ENCODE data around the gene TRIM6. TPM values are rescaled to one million over a fixed set of nuclear protein-coding genes. Genes with fewer than 3 reads are reported as not detected.

TRIM6 gene
- total and polyA plus RNA-seq, 2 experiments from 2014 or later, result 26.4 to 49.0 TPM

GRCh38 chr11:5631969-5632635 is 35.7 kb downstream of the TRIM6 start:
- Histone ChIP-seq H3K4me2 (no peak overlapping the region), H3K4me1 (ENCODE audit: insufficient read depth) (no peaks in the 10 kb centered on the region), H2AFZ (no peak overlapping the region), H3K27me3 (ENCODE audit: insufficient read depth) (no peaks in the 10 kb centered on the region), H3F3A (replicated peaks; ENCODE audit: low read depth) (no peaks in the 10 kb centered on the region), H3K9me2 (ENCODE audit: insufficient read depth) (peaks cover 22% of the 10 kb centered on the region; the same call in 1 of the 2 replicates), H3K79me2 (replicated peaks; ENCODE audit: insufficient read depth) (no peaks in the 10 kb centered on the region), H3K4me3 (no peak overlapping the region), H3K36me3 (ENCODE audit: insufficient read depth) (no peaks in the 10 kb centered on the region), H4K20me1 (replicated peaks; ENCODE audit: insufficient read depth) (no peaks in the 10 kb centered on the region), H3K27ac (ENCODE audit: low read depth) (no peak overlapping the region)
- H3K36me3 Mint-ChIP-seq (ENCODE audit: low read depth), result peaks cover 4% of the 10 kb centered on the region; the same call in 2 of the 3 replicates
- no peaks in the 10 kb centered on the region; the same call in 2 of the 3 replicates for H3K9me3 Mint-ChIP-seq
- no peak overlapping the region for H3K4me3 Mint-ChIP-seq
- H3K27ac Mint-ChIP-seq, result no peak overlapping the region
- H3K27me3 Mint-ChIP-seq (ENCODE audit: insufficient read depth, low read depth, poor library complexity), result no peaks in the 10 kb centered on the region
- no peak for ATAC-seq
- no peak for DNase-seq (ENCODE audit: low spot score)
- H3K4me1 Mint-ChIP-seq, result no peaks in the 10 kb centered on the region
- TF ChIP-seq EZH2 (IDR thresholded peaks at IDR 0.05; ENCODE audit: low read depth, unreplicated experiment) (no peak), JUNB (IDR thresholded peaks at IDR 0.05; ENCODE audit: unreplicated experiment) (no peak), ZNF114 (CRISPR knock-in tag; IDR thresholded peaks at IDR 0.05) (no peak), STAT1 (IDR thresholded peaks at IDR 0.05; ENCODE audit: unreplicated experiment) (no peak), EZH2phosphoT487 (IDR thresholded peaks at IDR 0.05; ENCODE audit: unreplicated experiment) (no peak), CTCF (conservative IDR thresholded peaks at IDR 0.05; ENCODE audit: low read depth in 2 of 2) (no peak), ETS1 (IDR thresholded peaks at IDR 0.05) (no peak), ZNF331 (CRISPR knock-in tag; IDR thresholded peaks at IDR 0.05; ENCODE audit: low read depth) (no peak), POLR2AphosphoS5 (IDR thresholded peaks at IDR 0.05; ENCODE audit: low read depth) (no peak)
- TF ChIP-seq, protein P1, sequence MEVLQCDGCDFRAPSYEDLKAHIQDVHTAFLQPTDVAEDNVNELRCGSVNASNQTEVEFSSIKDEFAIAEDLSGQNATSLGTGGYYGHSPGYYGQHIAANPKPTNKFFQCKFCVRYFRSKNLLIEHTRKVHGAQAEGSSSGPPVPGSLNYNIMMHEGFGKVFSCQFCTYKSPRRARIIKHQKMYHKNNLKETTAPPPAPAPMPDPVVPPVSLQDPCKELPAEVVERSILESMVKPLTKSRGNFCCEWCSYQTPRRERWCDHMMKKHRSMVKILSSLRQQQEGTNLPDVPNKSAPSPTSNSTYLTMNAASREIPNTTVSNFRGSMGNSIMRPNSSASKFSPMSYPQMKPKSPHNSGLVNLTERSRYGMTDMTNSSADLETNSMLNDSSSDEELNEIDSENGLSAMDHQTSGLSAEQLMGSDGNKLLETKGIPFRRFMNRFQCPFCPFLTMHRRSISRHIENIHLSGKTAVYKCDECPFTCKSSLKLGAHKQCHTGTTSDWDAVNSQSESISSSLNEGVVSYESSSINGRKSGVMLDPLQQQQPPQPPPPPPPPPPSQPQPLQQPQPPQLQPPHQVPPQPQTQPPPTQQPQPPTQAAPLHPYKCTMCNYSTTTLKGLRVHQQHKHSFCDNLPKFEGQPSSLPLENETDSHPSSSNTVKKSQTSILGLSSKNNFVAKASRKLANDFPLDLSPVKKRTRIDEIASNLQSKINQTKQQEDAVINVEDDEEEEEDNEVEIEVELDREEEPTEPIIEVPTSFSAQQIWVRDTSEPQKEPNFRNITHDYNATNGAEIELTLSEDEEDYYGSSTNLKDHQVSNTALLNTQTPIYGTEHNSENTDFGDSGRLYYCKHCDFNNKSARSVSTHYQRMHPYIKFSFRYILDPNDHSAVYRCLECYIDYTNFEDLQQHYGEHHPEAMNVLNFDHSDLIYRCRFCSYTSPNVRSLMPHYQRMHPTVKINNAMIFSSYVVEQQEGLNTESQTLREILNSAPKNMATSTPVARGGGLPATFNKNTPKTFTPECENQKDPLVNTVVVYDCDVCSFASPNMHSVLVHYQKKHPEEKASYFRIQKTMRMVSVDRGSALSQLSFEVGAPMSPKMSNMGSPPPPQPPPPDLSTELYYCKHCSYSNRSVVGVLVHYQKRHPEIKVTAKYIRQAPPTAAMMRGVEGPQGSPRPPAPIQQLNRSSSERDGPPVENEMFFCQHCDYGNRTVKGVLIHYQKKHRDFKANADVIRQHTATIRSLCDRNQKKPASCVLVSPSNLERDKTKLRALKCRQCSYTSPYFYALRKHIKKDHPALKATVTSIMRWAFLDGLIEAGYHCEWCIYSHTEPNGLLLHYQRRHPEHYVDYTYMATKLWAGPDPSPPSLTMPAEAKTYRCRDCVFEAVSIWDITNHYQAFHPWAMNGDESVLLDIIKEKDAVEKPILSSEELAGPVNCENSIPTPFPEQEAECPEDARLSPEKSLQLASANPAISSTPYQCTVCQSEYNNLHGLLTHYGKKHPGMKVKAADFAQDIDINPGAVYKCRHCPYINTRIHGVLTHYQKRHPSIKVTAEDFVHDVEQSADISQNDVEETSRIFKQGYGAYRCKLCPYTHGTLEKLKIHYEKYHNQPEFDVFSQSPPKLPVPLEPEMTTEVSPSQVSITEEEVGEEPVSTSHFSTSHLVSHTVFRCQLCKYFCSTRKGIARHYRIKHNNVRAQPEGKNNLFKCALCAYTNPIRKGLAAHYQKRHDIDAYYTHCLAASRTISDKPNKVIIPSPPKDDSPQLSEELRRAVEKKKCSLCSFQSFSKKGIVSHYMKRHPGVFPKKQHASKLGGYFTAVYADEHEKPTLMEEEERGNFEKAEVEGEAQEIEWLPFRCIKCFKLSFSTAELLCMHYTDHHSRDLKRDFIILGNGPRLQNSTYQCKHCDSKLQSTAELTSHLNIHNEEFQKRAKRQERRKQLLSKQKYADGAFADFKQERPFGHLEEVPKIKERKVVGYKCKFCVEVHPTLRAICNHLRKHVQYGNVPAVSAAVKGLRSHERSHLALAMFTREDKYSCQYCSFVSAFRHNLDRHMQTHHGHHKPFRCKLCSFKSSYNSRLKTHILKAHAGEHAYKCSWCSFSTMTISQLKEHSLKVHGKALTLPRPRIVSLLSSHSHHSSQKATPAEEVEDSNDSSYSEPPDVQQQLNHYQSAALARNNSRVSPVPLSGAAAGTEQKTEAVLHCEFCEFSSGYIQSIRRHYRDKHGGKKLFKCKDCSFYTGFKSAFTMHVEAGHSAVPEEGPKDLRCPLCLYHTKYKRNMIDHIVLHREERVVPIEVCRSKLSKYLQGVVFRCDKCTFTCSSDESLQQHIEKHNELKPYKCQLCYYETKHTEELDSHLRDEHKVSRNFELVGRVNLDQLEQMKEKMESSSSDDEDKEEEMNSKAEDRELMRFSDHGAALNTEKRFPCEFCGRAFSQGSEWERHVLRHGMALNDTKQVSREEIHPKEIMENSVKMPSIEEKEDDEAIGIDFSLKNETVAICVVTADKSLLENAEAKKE (CRISPR knock-in tag; IDR thresholded peaks at IDR 0.05), result no peak
- TF ChIP-seq, protein P2, sequence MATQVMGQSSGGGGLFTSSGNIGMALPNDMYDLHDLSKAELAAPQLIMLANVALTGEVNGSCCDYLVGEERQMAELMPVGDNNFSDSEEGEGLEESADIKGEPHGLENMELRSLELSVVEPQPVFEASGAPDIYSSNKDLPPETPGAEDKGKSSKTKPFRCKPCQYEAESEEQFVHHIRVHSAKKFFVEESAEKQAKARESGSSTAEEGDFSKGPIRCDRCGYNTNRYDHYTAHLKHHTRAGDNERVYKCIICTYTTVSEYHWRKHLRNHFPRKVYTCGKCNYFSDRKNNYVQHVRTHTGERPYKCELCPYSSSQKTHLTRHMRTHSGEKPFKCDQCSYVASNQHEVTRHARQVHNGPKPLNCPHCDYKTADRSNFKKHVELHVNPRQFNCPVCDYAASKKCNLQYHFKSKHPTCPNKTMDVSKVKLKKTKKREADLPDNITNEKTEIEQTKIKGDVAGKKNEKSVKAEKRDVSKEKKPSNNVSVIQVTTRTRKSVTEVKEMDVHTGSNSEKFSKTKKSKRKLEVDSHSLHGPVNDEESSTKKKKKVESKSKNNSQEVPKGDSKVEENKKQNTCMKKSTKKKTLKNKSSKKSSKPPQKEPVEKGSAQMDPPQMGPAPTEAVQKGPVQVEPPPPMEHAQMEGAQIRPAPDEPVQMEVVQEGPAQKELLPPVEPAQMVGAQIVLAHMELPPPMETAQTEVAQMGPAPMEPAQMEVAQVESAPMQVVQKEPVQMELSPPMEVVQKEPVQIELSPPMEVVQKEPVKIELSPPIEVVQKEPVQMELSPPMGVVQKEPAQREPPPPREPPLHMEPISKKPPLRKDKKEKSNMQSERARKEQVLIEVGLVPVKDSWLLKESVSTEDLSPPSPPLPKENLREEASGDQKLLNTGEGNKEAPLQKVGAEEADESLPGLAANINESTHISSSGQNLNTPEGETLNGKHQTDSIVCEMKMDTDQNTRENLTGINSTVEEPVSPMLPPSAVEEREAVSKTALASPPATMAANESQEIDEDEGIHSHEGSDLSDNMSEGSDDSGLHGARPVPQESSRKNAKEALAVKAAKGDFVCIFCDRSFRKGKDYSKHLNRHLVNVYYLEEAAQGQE (IDR thresholded peaks at IDR 0.05; ENCODE audit: unreplicated experiment), result no peak
